C1 segment of cervical spinal cord (tissue), 14 donors: Measurements from ENCODE around the gene RABGAP1L.
"Not testable (repeated sequence)": the region's sequence is repeated elsewhere in the genome, so short reads cannot be mapped to it uniquely, and the experiment has no call there.

Source experiments
- DNase-seq, 14 donors: peaks; one replicate each; lab custom pipeline; 2025; lab: John Stamatoyannopoulos, UW

RABGAP1L gene

DNA sequence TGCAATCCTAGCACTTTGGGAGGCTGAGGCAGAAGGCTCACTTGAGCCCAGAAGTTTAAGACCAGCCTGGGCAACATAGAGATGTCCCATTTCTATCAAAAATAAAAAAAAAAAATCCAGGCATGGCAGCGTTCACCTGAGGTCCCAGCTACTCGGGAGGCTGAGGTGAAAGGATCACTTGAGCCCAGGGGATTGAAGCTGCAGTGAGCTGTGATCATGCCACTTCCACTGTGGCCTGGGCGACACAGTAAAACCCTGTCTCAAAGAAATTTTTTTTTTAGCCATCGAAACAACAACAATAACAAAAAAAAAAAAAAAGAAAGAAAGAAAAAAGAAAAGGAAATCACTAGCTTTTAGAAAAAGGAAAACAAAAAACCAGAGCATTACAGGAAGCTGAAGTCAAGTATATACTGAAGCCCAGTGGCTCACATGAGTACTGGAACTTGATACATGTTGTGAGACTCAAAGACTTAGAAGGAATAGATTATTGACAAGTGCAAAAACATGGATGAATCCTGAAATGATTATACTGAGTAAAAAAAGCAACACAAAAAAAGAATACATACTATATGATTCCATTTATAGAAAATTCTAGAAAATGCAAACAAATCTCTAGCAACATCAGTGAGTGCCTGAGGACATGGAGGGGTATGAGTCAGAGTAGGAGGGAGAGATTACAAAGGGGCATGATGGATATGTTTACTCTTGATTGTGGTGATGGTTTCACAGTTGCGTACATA, 6.1 kb upstream of the RABGAP1L start:
- DNase-seq: no peak

DNA sequence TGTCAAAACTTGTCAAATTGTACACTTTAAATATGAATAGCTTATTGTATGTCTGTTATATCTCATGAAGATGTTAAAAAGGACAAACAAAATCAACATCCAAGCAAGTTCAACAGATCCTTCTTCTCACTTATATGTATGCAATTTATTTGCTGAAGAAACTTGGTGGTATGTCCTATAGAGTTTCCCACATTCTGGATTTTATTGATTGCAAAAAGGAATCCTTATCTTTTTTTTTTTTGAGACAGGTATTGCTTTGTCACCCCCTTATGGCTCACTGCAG, 5.6 kb upstream of the RABGAP1L start:
- DNase-seq: no peak

DNA sequence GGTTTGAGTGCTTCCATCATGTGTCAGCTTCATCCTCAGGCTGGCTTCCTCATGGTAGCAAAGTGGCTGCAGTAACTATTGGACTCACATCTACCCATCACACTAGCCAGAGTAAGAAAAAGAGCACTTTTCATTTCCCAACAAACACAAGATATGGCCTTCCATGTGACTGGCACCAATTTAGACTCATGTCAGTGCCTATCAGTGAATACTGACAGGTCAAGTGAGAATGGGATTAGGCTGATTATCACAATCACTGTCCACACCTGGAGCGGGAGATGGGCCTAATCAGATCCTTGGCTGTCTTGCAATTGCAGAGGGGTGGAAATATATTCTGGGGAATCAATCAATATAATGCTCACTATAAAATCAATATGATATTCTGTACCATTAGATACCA, 2.9 kb upstream of the RABGAP1L start:
- DNase-seq: no peak

- no peak for DNase-seq
These were observed 2.0 kb upstream of the RABGAP1L start for GRCh38 chr1:174157157-174157806.

DNA sequence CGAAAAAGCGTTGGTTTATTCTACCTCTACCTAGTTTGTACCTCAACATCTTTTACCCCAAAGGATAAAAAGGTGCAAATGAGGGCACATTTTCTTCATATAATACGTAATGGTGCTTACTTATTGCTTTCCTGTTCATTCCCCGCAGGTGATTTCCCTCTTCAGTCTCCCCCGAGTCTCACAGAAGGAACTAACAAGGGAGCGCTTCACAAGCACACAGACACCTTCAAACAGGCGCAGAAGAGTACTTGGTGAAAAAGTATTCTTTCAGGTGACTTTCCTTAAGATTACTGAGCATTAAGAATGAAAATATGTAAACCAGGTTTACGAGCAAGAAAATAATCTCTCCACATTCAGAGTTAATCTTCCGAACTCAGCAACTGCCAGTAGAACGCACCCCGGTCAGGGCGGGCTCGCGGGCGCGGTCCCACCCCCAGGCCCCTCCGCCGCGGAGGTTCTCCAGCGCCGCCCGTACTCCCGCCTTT, 511 bp upstream of the RABGAP1L start:
- DNase-seq: no peak

- peak in 10 of 14 donors; percentile 24 to 67 (median 44) for DNase-seq
These were observed 771 bp downstream of the RABGAP1L start for GRCh38 chr1:174160109-174160473.

- no peak for DNase-seq
These were observed 1.3 kb downstream of the RABGAP1L start for GRCh38 chr1:174160603-174161002.

DNA sequence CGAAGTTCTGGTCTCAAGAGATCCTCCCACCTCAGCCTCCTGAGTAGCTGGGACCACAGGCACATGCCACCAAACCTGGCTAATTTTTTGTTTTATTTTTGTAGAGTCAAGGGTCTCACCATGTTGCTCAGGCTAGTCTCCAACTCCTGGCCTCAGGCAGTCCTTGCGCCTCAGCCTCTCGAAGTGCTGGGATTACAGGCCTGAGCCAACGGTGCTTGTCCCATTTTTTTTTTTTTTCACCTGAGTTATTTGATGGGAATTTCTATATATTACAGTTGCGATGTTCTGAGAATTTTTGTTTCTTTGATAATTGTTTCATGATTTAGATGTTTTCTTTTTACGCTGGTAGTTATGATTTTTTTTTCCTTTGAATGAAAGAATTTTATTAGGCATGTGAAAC, 2.5 kb downstream of the RABGAP1L start:
- DNase-seq: no peak

DNA sequence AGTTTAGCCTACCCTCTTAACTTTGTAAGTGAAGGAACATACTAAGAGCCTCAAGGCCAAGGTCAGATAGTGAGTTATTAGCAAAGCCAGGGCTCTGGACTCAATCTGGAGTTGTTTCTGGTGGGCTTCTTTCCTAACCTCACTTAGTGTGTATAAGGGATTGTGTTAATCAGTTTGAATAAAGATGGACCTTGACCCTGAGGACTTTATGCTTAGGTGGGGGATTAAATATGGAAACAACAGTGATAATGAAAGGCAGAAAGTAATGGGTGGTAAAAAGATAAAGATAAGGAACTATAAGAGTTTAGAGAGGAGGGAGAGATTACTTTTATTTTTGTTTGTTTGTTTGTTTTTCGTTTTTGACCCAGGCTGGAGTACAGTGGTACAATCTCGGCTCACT, 5.5 kb downstream of the RABGAP1L start:
- no peak for DNase-seq

DNA sequence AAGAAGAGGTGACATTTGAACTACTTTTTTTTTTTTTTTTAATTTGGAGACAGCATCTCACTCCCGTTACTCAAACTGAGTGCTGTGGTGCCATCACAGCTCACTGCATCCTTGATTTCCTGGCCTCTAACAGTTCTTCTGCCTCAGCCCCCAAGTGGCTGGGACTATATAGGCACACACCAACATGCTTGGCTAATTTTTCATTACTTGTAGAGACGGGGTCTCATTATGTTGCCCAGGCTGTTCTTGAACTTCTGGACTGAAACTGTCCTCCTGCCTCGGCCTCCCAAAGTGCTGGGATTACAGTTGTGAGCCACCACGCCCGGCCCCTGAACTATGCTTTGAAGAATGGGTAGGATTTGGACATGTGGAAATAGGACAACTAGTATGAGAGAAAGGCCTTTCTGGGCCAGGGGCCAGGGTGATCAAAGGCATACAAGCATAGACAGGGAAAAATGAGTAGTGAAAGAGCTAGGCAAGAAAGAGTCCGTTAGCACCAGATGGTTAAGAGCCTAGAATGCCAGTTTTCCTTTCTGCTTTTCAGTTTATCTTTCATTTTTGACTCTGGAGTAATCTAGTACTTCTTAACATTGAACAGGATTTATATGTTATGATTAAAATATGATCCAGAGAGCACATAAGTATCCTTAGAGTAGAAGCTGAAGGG, 6.3 kb downstream of the RABGAP1L start:
- DNase-seq: peak in 3 of 14 donors; percentile 0 to 35 (median 1)

GRCh38 chr1:174166530-174167264, 7.4 kb downstream of the RABGAP1L start:
- no peak for DNase-seq

DNA sequence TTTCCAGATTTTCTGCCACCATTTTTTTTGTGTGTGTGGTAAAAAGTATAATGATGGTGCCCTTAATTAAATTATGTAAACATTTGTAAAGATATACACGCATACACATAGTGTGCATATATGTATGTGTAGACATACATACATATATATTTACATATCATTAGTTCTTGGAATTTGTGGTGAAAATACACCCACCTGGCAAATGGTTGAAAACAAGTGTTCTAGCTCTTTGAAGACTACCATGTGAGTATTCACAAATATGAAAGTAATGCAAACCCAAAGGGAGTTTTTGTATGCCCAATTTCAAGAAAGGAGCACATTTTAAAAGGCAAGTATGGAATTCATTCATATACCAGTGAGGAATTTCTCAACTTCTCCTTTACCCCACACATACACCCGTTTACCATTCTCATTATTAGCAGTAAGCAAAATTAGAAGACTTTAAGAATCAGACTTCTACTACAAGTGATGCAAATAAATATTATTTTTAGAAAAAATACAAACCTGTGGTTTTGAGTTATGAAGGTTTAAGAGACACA, 8.0 kb downstream of the RABGAP1L start:
- DNase-seq: no peak

DNA sequence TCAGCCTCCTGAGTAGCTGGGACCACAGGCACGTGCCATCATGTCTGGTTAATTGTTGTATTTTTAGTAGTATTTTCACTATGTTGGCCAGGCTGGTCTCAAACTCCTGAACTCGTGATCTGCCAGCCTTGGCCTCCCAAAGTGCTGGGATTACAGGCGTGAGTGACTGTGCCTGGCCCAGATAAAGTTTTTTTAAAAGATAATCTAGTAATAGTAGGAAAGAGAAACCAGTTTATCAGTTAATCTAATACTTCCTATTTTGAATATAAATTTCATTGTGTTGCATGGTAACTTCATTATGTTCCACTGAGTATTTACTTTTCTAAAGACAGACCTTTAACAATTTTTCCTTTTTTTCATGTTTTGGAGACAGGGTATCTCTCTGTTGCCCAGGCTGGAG, 10.0 kb downstream of the RABGAP1L start:
- DNase-seq: no peak

- no peak for DNase-seq
These were observed 11.8 kb downstream of the RABGAP1L start for GRCh38 chr1:174171073-174171472.

DNA sequence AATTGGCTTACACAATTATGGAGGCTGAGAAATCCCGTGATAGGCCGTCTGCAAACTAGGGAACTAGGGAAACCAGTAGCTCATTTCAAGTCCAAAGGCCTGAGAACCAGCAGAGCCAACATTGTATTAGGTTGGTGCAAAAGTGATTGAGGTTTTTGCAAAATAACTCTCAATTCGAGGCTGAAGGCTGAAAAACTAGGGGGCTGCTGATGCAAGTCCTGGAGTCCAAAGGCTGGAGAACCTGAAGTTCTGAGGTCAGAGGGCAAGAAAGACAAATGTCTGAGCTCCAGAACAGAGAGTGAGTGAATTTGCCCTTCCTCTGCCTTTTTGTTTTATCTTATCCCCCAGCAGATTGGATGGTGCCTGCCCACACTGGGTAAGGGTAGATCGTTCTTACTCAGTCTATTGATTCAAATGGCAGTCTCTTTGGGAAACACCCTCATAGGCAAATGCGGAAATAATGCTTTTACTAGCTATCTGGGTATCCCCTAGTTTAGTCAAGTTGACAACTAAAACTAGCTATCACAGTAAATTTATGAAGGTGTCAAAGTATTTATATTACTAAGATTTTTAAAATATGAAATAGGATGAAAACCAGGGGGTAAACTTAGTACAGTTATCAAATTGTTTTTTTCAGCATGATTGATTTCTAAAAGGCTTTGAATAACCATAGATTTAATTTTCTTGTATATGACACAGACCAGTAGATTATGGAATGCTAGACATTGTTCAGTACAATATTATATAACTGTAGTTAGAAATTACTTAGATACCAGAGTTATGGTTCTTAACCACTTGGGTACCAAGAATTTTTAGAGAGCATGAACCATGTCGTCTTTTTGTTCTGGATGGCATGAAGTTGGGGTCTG, 15.4 kb downstream of the RABGAP1L start:
- DNase-seq: no peak

DNA sequence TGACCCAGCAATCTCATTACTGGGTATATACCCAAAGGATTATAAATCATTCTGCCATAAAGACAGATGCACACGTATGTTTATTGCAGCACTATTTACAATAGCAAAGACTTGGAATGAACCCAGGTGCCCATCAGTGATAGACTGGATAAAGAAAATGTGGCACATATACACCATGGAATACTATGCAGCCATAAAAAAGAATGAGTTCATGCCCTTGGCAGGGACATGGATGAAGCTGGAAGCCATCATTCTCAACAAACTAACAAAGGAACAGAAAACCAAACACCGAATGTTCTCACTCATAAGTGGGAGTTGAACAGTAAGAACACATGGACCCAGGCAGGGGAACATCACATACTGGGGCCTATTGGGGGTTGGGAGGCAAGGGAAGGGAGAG, 19.1 kb downstream of the RABGAP1L start:
- DNase-seq: not testable (repeated sequence)

DNA sequence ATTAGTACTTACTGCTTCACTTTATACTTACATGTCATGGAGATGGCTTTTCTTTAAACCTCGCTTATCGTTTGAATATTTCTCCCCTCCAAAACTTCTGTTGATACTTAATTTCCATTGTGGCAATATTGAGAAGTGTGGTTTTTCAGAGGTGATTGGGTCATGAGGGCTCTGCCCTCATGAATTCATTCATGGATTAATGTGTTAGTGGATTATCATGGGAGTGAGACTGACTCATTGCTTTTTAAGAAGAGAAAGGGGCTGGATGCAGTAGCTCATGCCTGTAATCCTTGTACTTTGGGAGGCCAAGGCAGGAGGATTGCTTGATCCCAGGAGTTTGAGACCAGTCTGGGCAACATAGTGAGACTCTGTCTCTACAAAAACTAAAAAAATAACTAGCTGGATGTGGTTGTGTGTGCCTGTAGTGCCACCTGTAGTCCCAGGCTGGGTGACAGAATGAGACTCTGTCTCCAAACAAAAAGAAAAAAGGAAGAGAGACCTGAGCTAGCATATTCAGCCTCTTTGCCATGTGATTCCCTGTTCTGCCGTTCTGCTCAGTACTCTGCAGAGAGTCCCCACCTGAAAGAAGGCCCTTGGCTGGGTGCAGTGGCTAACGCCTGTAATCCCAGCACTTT, 30.2 kb downstream of the RABGAP1L start:
- no peak for DNase-seq

- no peak for DNase-seq
These were observed 31.4 kb downstream of the RABGAP1L start for GRCh38 chr1:174190691-174191199.

- no peak for DNase-seq
These were observed 32.1 kb downstream of the RABGAP1L start for GRCh38 chr1:174191349-174191862.

GRCh38 chr1:174194461-174194860, 35.1 kb downstream of the RABGAP1L start:
- DNase-seq: no peak
